GM18873 (cell line): ENCODE results near the gene GMDS.

Experiments
- ATAC-seq: cut with Tn5 transposase; IDR thresholded peaks from one replicate; pipeline ENCODE4 v1.9.1; 2021; ENCODE audit warnings: mild to moderate bottlenecking, moderate library complexity, moderate number of reproducible peaks; ENCODE audit not compliant: unreplicated experiment, low FRiP score

The GMDS gene

DNA sequence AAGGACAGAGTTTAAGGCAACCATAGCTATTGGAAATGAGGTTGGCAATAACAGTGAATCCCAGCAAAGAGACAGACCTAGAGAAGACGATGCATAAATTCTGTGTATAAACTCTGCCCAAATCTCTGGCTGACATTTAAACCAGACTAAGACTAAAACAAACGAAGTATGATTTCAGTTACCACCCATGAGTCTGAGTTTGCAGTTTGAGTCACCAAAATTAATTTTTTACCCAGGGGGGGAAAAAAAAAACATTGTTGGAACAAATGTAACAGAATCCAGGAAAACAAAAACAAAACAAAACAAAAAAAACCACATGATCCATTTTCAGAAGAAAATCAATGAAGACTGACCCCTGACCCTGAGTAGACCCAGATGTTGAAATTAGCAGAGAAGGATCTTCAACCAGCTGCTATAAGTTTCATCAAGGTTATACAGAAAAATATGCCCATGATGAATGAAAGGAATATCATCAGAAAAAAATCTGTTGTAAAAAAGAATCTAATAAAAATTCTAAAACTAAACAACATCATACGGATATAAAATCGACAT is 190.8 kb downstream of the GMDS start:
- ATAC-seq: no peak

GRCh38 chr6:2053691-2054090 is 191.7 kb downstream of the GMDS start:
- ATAC-seq: no peak

DNA sequence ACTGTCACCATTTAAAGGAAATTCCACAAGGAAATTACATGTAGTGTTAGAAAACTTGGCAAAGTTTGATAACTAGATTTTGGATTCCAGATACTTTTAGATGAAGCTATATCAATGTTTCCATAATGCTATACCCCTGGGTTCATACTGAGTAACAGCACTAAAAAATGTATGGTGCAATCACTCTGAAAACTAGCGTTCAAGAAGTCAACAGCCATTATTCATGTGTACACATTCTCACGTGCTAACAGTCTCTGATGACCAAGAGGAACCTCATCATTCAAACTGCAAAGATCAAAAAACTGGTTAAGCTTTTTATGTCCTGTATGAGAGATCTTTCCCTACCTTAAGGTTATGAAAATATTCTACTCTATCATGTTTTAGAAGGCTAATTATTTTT is 197.6 kb downstream of the GMDS start:
- no peak for ATAC-seq

- ATAC-seq: no peak
These were observed 201.2 kb downstream of the GMDS start for GRCh38 chr6:2044192-2044591.

DNA sequence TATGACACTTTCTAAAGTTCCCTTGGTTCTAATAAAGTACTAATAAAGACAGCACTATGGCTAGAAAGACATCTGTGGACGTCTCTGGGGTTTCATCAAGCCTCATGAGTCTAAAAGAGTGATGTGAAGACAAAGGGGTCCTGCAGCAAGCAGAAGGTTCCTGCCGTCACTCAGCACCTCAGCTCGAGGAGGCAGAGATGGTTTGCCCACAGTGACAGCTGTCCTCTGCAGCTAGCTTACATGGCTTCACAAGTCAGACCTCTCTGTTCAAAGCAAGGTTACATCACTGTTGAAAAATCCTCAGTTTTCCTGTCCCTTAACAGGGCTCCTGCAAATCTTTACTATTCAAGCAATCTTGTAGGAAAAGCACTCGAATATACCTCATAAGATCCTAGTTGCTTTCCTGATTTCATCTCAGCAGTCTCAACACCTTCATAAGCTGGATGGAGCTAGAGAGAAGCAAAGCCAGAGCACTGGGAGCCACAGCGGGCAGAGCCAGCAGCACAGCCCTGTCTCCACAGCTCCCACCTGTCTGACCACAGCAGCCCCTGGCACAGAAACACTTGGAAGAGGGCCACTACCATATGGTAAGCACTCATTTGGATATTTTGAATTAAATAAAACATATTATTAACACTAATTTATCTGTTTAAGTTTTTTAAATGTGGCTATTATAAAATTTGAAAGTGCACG is 202.3 kb downstream of the GMDS start:
- no peak for ATAC-seq

- ATAC-seq: no peak
These were observed 207.3 kb downstream of the GMDS start for GRCh38 chr6:2038092-2038491.

- no peak for ATAC-seq
These were observed 208.0 kb downstream of the GMDS start for GRCh38 chr6:2037237-2037926.

GRCh38 chr6:2036710-2037023 is 208.7 kb downstream of the GMDS start:
- no peak for ATAC-seq

DNA sequence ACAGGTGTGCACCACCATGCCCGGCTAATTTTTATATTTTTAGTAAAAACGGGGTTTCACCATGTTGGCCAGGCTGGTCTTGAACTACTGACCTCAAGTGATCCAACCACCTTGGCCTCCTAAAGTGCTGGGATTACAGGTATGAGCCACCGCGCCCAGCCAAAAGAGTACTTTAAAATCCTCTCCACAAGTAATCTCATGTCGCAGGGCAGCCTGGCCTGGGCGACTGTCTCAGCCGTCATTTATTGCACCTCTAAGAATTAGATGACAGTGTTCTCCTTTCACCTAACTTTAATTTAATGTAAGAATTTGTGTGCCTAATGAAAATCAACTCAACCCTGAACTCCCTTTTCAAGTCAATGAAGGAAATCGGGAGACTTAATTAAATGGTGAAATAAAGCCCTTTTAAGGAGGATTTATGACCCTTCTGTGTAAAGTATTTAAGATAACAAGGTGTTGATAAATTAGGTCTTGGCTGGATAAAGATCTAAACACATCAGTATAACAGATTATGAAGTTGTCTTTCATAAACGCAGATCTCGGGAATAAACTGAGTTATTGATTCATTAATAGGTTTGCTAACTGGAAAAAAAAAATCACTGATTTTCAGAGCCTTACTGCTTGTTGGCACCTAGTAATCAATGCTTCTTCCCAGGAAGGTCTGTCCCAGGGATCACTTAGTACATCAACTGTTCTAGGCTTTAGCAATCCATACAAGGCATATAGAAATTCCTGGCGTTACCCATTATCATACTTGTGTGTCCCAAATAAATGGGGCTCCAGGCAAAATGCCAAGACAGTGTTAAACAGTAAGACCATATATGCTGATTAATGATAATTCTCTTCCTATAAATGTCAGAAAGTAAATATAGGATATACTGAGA is 209.3 kb downstream of the GMDS start:
- no peak for ATAC-seq

- no peak for ATAC-seq
These were observed 210.4 kb downstream of the GMDS start for GRCh38 chr6:2035046-2035445.

DNA sequence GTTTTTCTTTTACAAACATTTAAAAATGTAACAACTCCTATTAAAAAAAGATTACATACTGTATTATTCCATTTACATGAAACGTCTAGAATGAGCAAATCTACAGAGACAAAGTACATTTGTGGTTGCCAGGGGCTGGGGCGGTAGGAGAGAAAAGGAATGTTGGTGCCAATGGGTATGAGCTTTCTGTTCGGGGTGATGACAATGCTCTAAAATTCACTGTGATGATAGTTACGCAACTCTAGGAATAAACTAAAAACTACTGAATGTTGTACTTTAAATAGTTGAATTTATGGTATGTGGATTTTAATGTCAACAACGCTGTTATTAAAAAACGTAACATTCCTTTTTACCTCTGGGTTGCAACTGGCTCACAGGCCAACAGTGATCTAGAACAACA is 211.1 kb downstream of the GMDS start:
- no peak for ATAC-seq

DNA sequence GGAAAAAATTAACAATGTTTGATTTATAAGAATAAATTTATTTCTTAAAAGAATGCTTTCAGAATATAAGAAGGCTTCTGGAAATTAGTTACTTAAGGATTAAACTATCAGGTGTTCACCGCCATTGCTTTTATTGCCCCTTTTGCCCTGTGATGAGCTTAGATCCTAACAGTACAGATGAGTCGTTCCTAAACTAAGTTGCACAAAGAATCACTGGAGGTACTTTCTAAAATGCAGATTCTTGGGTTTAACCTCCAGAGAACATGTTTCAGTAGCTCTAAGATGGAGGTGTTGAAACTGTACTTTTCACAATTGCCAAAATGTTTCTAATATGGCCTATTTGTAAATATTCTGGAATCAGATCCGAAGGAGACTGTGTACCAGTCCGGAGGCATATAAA is 211.9 kb downstream of the GMDS start:
- ATAC-seq: no peak

GRCh38 chr6:2030682-2031244 is 214.6 kb downstream of the GMDS start:
- no peak for ATAC-seq

DNA sequence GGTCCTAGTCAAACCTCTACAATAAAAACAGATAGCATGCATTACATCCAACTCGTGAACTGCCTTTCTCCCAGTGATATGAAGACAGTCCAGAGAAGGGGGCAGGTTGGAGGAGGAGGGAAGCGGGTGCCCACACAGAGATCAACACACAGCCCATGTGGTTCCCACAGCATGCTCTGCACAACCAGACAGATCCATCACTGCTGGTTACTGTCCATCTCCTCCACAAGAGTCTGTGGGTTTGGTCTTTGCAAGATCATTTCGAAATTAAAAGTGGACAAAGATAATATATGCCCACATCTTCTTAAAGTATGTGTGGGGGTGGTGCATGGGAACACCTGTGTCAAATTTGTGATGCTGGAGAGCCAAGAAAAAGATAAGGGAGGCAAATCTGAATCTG is 215.5 kb downstream of the GMDS start:
- ATAC-seq: no peak

DNA sequence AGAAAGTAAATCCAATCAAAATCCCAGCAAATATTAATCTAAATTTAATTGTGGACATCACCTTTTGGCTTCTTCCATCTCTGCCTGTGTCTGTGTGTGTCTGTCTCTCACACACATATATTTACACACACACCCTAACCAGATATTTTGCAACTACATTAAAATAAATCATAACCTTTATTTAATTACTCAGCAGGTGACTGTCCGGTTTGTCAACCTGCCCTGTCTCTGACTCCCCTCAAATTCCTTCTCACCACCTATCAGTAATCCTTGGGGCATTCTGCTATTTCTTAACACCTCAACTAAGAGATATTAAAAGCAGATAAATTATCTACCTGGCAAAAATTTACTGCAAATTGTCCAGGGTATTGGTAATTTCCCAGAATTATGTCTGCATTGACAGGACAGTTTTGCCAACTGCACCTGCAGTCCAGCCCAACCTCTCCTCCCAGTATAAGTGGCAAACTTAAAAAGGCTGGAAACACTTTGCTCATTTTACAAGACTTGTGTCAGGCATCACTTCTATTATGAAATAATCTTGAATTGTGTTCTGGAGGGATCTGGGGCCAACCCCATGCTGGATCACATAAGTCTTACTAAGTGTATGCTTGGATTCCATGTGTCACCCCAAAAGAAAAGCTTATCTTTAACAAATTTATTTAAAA is 216.1 kb downstream of the GMDS start:
- no peak for ATAC-seq

DNA sequence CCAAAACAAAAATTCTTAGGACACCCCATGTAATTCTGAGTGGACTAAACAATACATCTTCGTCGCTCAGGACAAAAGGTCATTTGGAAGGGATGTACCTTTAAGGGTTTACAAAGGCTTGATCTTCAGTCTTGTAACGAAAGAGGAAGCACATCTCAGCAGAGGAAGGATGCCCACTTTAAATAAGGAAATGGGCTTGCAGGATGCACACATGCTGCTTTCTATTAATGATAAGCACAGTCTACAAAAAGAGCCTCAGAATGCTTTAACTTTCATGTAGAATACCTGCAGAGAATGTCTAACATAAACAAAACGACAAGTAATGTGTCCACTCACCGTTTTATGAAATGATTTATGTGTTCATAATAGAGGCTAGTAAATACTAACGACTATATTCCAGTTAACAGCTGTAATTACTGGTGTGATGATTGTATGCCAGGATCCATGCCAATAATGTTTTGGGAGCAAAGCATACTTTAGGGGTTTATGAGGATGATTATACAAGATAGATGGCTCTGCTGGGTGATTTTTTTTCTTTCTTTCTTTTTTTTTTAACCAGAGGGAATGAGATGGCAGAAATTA is 216.9 kb downstream of the GMDS start:
- ATAC-seq: no peak

- no peak for ATAC-seq
These were observed 219.3 kb downstream of the GMDS start for GRCh38 chr6:2026133-2026532.

DNA sequence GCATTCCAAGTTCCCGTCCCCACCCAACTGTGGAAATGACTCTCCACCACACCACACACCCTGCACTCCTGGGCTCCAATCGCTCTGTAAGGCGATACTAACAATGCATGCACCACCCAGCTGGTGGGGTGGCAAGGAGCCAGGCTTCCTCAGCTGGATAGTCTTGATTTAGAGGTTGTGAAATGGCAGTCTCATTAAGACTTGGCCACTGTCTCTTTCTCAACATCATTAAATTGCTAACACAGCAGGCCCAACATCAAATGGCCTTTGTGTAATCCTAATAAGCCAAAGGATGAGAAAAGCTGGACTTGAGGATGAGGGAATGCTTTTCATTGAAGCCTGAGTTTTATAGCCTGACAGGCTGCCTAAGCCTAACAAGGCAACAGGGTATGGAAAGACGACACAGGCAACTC is 223.7 kb downstream of the GMDS start:
- ATAC-seq: no peak

DNA sequence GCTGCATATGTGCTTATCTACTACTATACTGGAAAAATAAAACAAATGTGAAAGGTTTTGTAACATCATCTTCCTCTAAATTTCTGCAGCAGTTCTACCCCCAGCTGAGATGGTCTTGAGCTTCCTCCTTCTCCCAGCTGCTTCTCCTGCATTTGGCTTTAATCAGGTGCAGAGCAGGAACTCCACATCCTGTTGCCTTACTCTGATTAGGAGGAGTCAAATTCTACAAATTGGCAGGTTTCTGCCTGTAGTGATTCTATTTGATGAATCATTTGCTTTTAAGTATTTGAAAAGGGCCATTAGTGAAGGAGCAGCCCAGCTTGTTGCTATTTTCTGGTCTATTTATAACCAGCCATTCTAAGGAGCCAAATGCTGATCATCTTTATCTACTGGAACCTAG is 224.5 kb downstream of the GMDS start:
- ATAC-seq: no peak

- no peak for ATAC-seq
These were observed 226.4 kb downstream of the GMDS start for GRCh38 chr6:2019051-2019450.
